Mammary epithelial cell (primary cell): ENCODE results near the gene LIN28B.

Experiments used
- EZH2 ChIP-seq: IDR thresholded peaks from 2 replicates; pipeline ENCODE4 v1.6.1; 2012; ENCODE audit warnings: low read length, inconsistent platforms, borderline replicate concordance
- TF ChIP-seq, protein P1 (sequence below), 2 donors: IDR thresholded peaks in 1 of 2; conservative IDR thresholded peaks in 1 of 2; 2 replicates each; pipeline ENCODE4 v1.5.1; 2011 to 2012; ENCODE audit warnings: inconsistent platforms in 2 of 2, low read length in 2 of 2, mild to moderate bottlenecking in 2 of 2, control low read depth in 1 of 2, low read depth in 1 of 2; ENCODE audit not compliant: insufficient read depth in 1 of 2; ENCODE audit errors: extremely low read depth in 1 of 2

DNA sequence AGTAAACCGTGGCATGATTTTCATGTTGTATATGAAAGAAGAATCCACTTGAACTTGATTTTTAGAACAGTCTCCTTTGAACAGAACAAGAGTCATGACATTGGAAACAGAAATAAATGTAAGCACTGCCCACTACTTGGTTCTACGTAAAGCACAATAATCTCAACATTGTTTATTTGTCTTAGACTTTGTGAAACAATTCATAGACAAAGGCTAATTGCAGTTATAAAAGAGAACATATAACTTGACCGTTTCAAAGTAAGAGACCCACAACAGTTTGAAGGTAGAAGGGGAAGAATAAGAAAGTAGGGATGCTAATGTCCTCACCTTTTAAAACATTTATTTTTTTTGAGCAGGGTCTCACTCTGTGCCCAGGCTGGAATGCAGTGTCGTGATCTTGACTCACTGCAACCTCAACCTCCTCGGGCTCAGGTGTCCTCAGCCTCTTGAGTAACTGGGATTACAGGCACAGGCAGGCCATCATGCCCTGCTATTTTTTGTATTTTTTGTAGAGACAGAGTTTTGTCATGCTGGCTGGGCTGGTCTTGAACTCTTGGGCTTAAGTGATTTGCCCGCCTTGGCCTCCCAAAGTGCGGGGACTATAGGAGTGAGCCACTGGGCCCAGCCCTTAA, 151.8 kb downstream of the LIN28B start:
- TF ChIP-seq, protein P1, sequence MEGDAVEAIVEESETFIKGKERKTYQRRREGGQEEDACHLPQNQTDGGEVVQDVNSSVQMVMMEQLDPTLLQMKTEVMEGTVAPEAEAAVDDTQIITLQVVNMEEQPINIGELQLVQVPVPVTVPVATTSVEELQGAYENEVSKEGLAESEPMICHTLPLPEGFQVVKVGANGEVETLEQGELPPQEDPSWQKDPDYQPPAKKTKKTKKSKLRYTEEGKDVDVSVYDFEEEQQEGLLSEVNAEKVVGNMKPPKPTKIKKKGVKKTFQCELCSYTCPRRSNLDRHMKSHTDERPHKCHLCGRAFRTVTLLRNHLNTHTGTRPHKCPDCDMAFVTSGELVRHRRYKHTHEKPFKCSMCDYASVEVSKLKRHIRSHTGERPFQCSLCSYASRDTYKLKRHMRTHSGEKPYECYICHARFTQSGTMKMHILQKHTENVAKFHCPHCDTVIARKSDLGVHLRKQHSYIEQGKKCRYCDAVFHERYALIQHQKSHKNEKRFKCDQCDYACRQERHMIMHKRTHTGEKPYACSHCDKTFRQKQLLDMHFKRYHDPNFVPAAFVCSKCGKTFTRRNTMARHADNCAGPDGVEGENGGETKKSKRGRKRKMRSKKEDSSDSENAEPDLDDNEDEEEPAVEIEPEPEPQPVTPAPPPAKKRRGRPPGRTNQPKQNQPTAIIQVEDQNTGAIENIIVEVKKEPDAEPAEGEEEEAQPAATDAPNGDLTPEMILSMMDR (conservative IDR thresholded peaks at IDR 0.05 in 1 of 2, IDR thresholded peaks at IDR 0.05 in 1 of 2; ENCODE audit: extremely low read depth in 1 of 2, insufficient read depth in 1 of 2, low read depth in 1 of 2, low read length in 2 of 2): no peak
- TF ChIP-seq EZH2: no peak
